GM19023 (cell line): Measurements from ENCODE around the gene HAS3.
"Not testable (repeated sequence)": the region's sequence is repeated elsewhere in the genome, so short reads cannot be mapped to it uniquely, and the experiment has no call there.

Experiments used
- ATAC-seq: cut with Tn5 transposase; IDR thresholded peaks from one replicate; pipeline ENCODE4 v1.9.1; 2021; ENCODE audit warnings: mild to moderate bottlenecking, moderate library complexity; ENCODE audit not compliant: unreplicated experiment

The HAS3 gene

GRCh38 chr16:69105501-69106361 is at the start of gene HAS3:
TSS of gene HAS3 (plus strand) at chr16:69105653. CDS start at chr16:69109396, 3,743 bp downstream.
- no peak for ATAC-seq

GRCh38 chr16:69055980-69056379 is 49.5 kb upstream of the HAS3 start:
- no peak for ATAC-seq

GRCh38 chr16:69056421-69056820 is 49.0 kb upstream of the HAS3 start:
- no peak for ATAC-seq

GRCh38 chr16:69057400-69058378 is 47.8 kb upstream of the HAS3 start:
- ATAC-seq = no peak

GRCh38 chr16:69063491-69063890 is 42.0 kb upstream of the HAS3 start:
- ATAC-seq = not testable (repeated sequence)

GRCh38 chr16:69064124-69064763 is 41.2 kb upstream of the HAS3 start:
- no peak for ATAC-seq

GRCh38 chr16:69064764-69065313 is 40.6 kb upstream of the HAS3 start:
- no peak for ATAC-seq

- no peak for ATAC-seq
Measured at GRCh38 chr16:69069504-69069903, 35.9 kb upstream of the HAS3 start.

GRCh38 chr16:69071036-69071435 is 34.4 kb upstream of the HAS3 start:
- no peak for ATAC-seq

- ATAC-seq = no peak
Measured at GRCh38 chr16:69072640-69072974, 32.8 kb upstream of the HAS3 start.

- ATAC-seq = no peak
Measured at GRCh38 chr16:69073181-69073702, 32.2 kb upstream of the HAS3 start.

- no peak for ATAC-seq
Measured at GRCh38 chr16:69077251-69077650, 28.2 kb upstream of the HAS3 start.

GRCh38 chr16:69078073-69078472 is 27.4 kb upstream of the HAS3 start:
- ATAC-seq = no peak

GRCh38 chr16:69079697-69080096 is 25.8 kb upstream of the HAS3 start:
- ATAC-seq = no peak

GRCh38 chr16:69083306-69083941 is 22.0 kb upstream of the HAS3 start:
- no peak for ATAC-seq

GRCh38 chr16:69084289-69084688 is 21.2 kb upstream of the HAS3 start:
- no peak for ATAC-seq

- ATAC-seq = no peak
Measured at GRCh38 chr16:69085032-69085695, 20.3 kb upstream of the HAS3 start.

GRCh38 chr16:69087161-69087581 is 18.3 kb upstream of the HAS3 start:
- ATAC-seq = no peak

- ATAC-seq = no peak
Measured at GRCh38 chr16:69088684-69089083, 16.8 kb upstream of the HAS3 start.
